Mammary epithelial cell (primary cell): ENCODE results near the gene CPA4.

Experiments used
- CTCF ChIP-seq, 2 donors: IDR thresholded peaks in 1 of 2; conservative IDR thresholded peaks in 1 of 2; 2 replicates each; pipeline ENCODE4 v1.5.1; 2011 to 2012; ENCODE audit warnings: inconsistent platforms in 2 of 2, low read length in 2 of 2, mild to moderate bottlenecking in 2 of 2, control low read depth in 1 of 2, low read depth in 1 of 2; ENCODE audit not compliant: insufficient read depth in 1 of 2; ENCODE audit errors: extremely low read depth in 1 of 2
- EZH2 ChIP-seq: IDR thresholded peaks from 2 replicates; pipeline ENCODE4 v1.6.1; 2012; ENCODE audit warnings: low read length, inconsistent platforms, borderline replicate concordance

- TF ChIP-seq EZH2 (no peak), CTCF (conservative IDR thresholded peaks at IDR 0.05 in 1 of 2, IDR thresholded peaks at IDR 0.05 in 1 of 2; ENCODE audit: extremely low read depth in 1 of 2, insufficient read depth in 1 of 2, low read depth in 1 of 2, low read length in 2 of 2) (no peak)
Observed at GRCh38 chr7:130356876-130357611, 64.1 kb downstream of the CPA4 start.
